A549 treated with GW870086 at 1 μM for 4 hours (cell line): ENCODE data around the gene GAGE12C. TPM values are rescaled to one million over a fixed set of nuclear protein-coding genes. Genes with fewer than 3 reads are reported as not detected.

Experiments used
- total RNA-seq: library from RNA; stranded (reverse); fragments of 200-300 nt; extraction: Qiagen RNA extraction; gene quantifications from 5 replicates; pipeline ENCODE4 v1.2.3, GENCODE V29; 2022; ENCODE audit warnings: low read depth

GAGE12C gene, protein sequence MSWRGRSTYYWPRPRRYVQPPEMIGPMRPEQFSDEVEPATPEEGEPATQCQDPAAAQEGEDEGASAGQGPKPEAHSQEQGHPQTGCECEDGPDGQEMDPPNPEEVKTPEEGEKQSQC
- total RNA-seq, result not detected in 5 replicates

DNA sequence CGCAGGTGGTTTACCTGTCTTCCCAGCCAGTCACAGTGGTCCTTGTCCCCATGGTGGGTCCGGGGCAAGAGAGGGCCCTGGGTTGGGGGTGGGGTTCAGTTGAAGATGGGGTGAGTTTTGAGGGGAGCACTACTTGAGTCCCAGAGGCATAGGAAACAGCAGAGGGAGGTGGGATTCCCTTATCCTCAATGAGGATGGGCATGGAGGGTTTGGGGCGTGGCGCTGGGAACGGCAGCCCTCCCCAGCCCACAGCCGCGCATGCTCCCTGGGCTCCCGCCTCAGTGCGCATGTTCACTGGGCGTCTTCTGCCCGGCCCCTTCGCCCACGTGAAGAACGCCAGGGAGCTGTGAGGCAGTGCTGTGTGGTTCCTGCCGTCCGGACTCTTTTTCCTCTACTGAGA lies at the start of gene GAGE12C:
Gene GAGE12C, plus strand, starts transcription at position 301 of the 400 bp plus-strand sequence. CDS start 1,155 bp downstream, outside the sequence.

DNA sequence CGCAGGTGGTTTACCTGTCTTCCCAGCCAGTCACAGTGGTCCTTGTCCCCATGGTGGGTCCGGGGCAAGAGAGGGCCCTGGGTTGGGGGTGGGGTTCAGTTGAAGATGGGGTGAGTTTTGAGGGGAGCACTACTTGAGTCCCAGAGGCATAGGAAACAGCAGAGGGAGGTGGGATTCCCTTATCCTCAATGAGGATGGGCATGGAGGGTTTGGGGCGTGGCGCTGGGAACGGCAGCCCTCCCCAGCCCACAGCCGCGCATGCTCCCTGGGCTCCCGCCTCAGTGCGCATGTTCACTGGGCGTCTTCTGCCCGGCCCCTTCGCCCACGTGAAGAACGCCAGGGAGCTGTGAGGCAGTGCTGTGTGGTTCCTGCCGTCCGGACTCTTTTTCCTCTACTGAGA lies 9.5 kb downstream of the GAGE12C start, which contains the start of gene GAGE12D:
Gene GAGE12D, plus strand, starts transcription at position 301 of the 400 bp plus-strand sequence. CDS start 1,155 bp downstream, outside the sequence.

DNA sequence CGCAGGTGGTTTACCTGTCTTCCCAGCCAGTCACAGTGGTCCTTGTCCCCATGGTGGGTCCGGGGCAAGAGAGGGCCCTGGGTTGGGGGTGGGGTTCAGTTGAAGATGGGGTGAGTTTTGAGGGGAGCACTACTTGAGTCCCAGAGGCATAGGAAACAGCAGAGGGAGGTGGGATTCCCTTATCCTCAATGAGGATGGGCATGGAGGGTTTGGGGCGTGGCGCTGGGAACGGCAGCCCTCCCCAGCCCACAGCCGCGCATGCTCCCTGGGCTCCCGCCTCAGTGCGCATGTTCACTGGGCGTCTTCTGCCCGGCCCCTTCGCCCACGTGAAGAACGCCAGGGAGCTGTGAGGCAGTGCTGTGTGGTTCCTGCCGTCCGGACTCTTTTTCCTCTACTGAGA lies 19.0 kb downstream of the GAGE12C start, which contains the start of gene GAGE12E:
Gene GAGE12E, plus strand, starts transcription at position 301 of the 400 bp plus-strand sequence. CDS start 1,155 bp downstream, outside the sequence.

DNA sequence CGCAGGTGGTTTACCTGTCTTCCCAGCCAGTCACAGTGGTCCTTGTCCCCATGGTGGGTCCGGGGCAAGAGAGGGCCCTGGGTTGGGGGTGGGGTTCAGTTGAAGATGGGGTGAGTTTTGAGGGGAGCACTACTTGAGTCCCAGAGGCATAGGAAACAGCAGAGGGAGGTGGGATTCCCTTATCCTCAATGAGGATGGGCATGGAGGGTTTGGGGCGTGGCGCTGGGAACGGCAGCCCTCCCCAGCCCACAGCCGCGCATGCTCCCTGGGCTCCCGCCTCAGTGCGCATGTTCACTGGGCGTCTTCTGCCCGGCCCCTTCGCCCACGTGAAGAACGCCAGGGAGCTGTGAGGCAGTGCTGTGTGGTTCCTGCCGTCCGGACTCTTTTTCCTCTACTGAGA lies 28.6 kb downstream of the GAGE12C start, which contains the start of gene GAGE12F:
Gene GAGE12F, plus strand, starts transcription at position 301 of the 400 bp plus-strand sequence. CDS start 1,155 bp downstream, outside the sequence.

DNA sequence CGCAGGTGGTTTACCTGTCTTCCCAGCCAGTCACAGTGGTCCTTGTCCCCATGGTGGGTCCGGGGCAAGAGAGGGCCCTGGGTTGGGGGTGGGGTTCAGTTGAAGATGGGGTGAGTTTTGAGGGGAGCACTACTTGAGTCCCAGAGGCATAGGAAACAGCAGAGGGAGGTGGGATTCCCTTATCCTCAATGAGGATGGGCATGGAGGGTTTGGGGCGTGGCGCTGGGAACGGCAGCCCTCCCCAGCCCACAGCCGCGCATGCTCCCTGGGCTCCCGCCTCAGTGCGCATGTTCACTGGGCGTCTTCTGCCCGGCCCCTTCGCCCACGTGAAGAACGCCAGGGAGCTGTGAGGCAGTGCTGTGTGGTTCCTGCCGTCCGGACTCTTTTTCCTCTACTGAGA lies 38.1 kb downstream of the GAGE12C start, which contains the start of gene GAGE12G:
Gene GAGE12G, plus strand, starts transcription at position 301 of the 400 bp plus-strand sequence. CDS start 1,155 bp downstream, outside the sequence.

DNA sequence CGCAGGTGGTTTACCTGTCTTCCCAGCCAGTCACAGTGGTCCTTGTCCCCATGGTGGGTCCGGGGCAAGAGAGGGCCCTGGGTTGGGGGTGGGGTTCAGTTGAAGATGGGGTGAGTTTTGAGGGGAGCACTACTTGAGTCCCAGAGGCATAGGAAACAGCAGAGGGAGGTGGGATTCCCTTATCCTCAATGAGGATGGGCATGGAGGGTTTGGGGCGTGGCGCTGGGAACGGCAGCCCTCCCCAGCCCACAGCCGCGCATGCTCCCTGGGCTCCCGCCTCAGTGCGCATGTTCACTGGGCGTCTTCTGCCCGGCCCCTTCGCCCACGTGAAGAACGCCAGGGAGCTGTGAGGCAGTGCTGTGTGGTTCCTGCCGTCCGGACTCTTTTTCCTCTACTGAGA lies 47.7 kb downstream of the GAGE12C start, which contains the start of gene GAGE12H:
Gene GAGE12H, plus strand, starts transcription at position 301 of the 400 bp plus-strand sequence. CDS start 1,155 bp downstream, outside the sequence.

Other genes starting within 250 kb of the GAGE12C start
- not detected in 5 replicates for gene GAGE10, start 228.5 kb upstream of the GAGE12C start, total RNA-seq
- gene GAGE12J, start 210.1 kb upstream of the GAGE12C start, total RNA-seq, result not detected in 5 replicates
- gene GAGE13, start 200.6 kb upstream of the GAGE12C start, total RNA-seq, result not detected in 5 replicates
- gene GAGE12D, start 9.6 kb downstream of the GAGE12C start, total RNA-seq, result not detected in 5 replicates
- not detected in 5 replicates for gene GAGE12E, start 19.1 kb downstream of the GAGE12C start, total RNA-seq
- not detected in 5 replicates for gene GAGE12F, start 28.7 kb downstream of the GAGE12C start, total RNA-seq
- not detected in 5 replicates for gene GAGE12G, start 38.2 kb downstream of the GAGE12C start, total RNA-seq
- gene GAGE12H, start 47.8 kb downstream of the GAGE12C start, total RNA-seq, result not detected in 5 replicates
- gene GAGE2A, start 57.3 kb downstream of the GAGE12C start, total RNA-seq, result not detected in 5 replicates
- not detected in 5 replicates for gene GAGE1, start 66.8 kb downstream of the GAGE12C start, total RNA-seq
- 0.29 TPM in 1 of 5 replicates, not detected in the others for gene PAGE1, start 163.8 kb downstream of the GAGE12C start, total RNA-seq